ENCODE results near the gene ILF3. TPM values are rescaled to one million over a fixed set of nuclear protein-coding genes. Genes with fewer than 3 reads are reported as not detected.

Gene ILF3
- total and polyA plus RNA-seq, 2 experiments from 2014 or later: 573 to 616 TPM

DNA sequence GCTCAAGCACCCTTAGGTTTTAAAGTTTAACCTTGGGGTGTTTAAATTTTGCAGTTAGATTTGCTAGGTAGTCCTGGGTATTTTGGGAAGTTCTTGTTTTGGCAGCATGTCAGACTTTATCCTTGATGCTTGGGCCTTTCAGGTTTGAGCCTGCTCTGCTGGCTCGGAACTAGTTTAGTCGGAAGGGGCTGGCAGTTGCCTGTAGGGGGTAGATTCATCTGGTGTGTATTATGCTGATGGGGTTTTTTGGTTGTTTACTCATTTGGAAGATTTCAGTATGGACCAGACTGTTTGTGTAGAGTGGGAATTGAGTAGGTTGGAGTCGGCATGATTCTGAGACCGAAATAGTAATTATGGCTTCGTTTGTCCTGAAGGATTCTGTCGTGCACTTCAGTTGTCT is 15.1 kb downstream of the ILF3 start (continued):
- TF ChIP-seq, protein P1, sequence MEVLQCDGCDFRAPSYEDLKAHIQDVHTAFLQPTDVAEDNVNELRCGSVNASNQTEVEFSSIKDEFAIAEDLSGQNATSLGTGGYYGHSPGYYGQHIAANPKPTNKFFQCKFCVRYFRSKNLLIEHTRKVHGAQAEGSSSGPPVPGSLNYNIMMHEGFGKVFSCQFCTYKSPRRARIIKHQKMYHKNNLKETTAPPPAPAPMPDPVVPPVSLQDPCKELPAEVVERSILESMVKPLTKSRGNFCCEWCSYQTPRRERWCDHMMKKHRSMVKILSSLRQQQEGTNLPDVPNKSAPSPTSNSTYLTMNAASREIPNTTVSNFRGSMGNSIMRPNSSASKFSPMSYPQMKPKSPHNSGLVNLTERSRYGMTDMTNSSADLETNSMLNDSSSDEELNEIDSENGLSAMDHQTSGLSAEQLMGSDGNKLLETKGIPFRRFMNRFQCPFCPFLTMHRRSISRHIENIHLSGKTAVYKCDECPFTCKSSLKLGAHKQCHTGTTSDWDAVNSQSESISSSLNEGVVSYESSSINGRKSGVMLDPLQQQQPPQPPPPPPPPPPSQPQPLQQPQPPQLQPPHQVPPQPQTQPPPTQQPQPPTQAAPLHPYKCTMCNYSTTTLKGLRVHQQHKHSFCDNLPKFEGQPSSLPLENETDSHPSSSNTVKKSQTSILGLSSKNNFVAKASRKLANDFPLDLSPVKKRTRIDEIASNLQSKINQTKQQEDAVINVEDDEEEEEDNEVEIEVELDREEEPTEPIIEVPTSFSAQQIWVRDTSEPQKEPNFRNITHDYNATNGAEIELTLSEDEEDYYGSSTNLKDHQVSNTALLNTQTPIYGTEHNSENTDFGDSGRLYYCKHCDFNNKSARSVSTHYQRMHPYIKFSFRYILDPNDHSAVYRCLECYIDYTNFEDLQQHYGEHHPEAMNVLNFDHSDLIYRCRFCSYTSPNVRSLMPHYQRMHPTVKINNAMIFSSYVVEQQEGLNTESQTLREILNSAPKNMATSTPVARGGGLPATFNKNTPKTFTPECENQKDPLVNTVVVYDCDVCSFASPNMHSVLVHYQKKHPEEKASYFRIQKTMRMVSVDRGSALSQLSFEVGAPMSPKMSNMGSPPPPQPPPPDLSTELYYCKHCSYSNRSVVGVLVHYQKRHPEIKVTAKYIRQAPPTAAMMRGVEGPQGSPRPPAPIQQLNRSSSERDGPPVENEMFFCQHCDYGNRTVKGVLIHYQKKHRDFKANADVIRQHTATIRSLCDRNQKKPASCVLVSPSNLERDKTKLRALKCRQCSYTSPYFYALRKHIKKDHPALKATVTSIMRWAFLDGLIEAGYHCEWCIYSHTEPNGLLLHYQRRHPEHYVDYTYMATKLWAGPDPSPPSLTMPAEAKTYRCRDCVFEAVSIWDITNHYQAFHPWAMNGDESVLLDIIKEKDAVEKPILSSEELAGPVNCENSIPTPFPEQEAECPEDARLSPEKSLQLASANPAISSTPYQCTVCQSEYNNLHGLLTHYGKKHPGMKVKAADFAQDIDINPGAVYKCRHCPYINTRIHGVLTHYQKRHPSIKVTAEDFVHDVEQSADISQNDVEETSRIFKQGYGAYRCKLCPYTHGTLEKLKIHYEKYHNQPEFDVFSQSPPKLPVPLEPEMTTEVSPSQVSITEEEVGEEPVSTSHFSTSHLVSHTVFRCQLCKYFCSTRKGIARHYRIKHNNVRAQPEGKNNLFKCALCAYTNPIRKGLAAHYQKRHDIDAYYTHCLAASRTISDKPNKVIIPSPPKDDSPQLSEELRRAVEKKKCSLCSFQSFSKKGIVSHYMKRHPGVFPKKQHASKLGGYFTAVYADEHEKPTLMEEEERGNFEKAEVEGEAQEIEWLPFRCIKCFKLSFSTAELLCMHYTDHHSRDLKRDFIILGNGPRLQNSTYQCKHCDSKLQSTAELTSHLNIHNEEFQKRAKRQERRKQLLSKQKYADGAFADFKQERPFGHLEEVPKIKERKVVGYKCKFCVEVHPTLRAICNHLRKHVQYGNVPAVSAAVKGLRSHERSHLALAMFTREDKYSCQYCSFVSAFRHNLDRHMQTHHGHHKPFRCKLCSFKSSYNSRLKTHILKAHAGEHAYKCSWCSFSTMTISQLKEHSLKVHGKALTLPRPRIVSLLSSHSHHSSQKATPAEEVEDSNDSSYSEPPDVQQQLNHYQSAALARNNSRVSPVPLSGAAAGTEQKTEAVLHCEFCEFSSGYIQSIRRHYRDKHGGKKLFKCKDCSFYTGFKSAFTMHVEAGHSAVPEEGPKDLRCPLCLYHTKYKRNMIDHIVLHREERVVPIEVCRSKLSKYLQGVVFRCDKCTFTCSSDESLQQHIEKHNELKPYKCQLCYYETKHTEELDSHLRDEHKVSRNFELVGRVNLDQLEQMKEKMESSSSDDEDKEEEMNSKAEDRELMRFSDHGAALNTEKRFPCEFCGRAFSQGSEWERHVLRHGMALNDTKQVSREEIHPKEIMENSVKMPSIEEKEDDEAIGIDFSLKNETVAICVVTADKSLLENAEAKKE (CRISPR knock-in tag; IDR thresholded peaks at IDR 0.05): no peak

DNA sequence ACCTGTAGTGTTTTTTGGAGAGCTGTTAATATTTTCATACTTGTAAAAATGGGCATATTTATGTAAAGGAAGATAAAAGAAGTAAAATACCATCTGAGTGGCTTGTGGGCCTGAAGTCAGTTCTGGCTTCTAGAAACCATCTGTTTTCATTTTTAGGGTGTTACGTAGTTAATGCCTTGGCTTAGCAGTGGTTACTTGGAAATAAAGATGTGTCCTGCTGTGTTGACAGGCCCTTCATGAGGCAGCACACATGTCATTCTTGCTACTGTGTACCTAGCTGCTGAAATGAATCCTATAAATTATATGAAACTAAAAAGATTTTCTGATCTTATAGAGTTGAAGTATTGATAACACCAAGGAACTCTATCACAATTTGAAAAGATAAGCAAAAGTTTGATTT is 16.0 kb downstream of the ILF3 start:
- Mint-ChIP-seq H3K9me3 (no peaks in the 10 kb centered on the region), H3K4me1 (no peaks in the 10 kb centered on the region), H3K4me3 (no peak overlapping the region), H3K27ac (no peak overlapping the region), H3K36me3 (ENCODE audit: low read depth) (peaks cover 87% of the 10 kb centered on the region), H3K27me3 (ENCODE audit: insufficient read depth, low read depth, poor library complexity) (peaks cover 17% of the 10 kb centered on the region)
- Histone ChIP-seq H4K20me1 (replicated peaks; ENCODE audit: insufficient read depth) (peaks cover 95% of the 10 kb centered on the region), H3K4me2 (no peak overlapping the region), H3K9me2 (ENCODE audit: insufficient read depth) (no peaks in the 10 kb centered on the region), H3F3A (replicated peaks; ENCODE audit: low read depth) (peaks cover 72% of the 10 kb centered on the region), H3K36me3 (ENCODE audit: insufficient read depth) (peaks cover 65% of the 10 kb centered on the region), H3K4me1 (ENCODE audit: insufficient read depth) (no peaks in the 10 kb centered on the region; the same call in 1 of the 2 replicates), H3K27ac (ENCODE audit: low read depth) (no peak overlapping the region), H3K79me2 (replicated peaks; ENCODE audit: insufficient read depth) (peaks cover 100% of the 10 kb centered on the region), H3K27me3 (ENCODE audit: insufficient read depth) (no peaks in the 10 kb centered on the region), H3K4me3 (no peak overlapping the region), H2AFZ (no peak overlapping the region)
- no peak for ATAC-seq
- no peak for TF ChIP-seq EZH2phosphoT487 (IDR thresholded peaks at IDR 0.05; ENCODE audit: unreplicated experiment)
- TF ChIP-seq, protein P2, sequence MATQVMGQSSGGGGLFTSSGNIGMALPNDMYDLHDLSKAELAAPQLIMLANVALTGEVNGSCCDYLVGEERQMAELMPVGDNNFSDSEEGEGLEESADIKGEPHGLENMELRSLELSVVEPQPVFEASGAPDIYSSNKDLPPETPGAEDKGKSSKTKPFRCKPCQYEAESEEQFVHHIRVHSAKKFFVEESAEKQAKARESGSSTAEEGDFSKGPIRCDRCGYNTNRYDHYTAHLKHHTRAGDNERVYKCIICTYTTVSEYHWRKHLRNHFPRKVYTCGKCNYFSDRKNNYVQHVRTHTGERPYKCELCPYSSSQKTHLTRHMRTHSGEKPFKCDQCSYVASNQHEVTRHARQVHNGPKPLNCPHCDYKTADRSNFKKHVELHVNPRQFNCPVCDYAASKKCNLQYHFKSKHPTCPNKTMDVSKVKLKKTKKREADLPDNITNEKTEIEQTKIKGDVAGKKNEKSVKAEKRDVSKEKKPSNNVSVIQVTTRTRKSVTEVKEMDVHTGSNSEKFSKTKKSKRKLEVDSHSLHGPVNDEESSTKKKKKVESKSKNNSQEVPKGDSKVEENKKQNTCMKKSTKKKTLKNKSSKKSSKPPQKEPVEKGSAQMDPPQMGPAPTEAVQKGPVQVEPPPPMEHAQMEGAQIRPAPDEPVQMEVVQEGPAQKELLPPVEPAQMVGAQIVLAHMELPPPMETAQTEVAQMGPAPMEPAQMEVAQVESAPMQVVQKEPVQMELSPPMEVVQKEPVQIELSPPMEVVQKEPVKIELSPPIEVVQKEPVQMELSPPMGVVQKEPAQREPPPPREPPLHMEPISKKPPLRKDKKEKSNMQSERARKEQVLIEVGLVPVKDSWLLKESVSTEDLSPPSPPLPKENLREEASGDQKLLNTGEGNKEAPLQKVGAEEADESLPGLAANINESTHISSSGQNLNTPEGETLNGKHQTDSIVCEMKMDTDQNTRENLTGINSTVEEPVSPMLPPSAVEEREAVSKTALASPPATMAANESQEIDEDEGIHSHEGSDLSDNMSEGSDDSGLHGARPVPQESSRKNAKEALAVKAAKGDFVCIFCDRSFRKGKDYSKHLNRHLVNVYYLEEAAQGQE (IDR thresholded peaks at IDR 0.05; ENCODE audit: unreplicated experiment): no peak
- TF ChIP-seq POLR2AphosphoS5 (IDR thresholded peaks at IDR 0.05; ENCODE audit: low read depth): no peak
- TF ChIP-seq, protein P3, sequence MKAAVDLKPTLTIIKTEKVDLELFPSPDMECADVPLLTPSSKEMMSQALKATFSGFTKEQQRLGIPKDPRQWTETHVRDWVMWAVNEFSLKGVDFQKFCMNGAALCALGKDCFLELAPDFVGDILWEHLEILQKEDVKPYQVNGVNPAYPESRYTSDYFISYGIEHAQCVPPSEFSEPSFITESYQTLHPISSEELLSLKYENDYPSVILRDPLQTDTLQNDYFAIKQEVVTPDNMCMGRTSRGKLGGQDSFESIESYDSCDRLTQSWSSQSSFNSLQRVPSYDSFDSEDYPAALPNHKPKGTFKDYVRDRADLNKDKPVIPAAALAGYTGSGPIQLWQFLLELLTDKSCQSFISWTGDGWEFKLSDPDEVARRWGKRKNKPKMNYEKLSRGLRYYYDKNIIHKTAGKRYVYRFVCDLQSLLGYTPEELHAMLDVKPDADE (IDR thresholded peaks at IDR 0.05): no peak
- TF ChIP-seq CREB1 (CRISPR knock-in tag; IDR thresholded peaks at IDR 0.05; ENCODE audit: low read depth): no peak
- TF ChIP-seq ZNF114 (CRISPR knock-in tag; IDR thresholded peaks at IDR 0.05): no peak
- no peak for TF ChIP-seq JUNB (IDR thresholded peaks at IDR 0.05; ENCODE audit: unreplicated experiment)
- TF ChIP-seq, protein P4, sequence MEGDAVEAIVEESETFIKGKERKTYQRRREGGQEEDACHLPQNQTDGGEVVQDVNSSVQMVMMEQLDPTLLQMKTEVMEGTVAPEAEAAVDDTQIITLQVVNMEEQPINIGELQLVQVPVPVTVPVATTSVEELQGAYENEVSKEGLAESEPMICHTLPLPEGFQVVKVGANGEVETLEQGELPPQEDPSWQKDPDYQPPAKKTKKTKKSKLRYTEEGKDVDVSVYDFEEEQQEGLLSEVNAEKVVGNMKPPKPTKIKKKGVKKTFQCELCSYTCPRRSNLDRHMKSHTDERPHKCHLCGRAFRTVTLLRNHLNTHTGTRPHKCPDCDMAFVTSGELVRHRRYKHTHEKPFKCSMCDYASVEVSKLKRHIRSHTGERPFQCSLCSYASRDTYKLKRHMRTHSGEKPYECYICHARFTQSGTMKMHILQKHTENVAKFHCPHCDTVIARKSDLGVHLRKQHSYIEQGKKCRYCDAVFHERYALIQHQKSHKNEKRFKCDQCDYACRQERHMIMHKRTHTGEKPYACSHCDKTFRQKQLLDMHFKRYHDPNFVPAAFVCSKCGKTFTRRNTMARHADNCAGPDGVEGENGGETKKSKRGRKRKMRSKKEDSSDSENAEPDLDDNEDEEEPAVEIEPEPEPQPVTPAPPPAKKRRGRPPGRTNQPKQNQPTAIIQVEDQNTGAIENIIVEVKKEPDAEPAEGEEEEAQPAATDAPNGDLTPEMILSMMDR (conservative IDR thresholded peaks at IDR 0.05; ENCODE audit: low read depth in 2 of 2): no peak
- no peak for TF ChIP-seq EZH2 (IDR thresholded peaks at IDR 0.05; ENCODE audit: low read depth, unreplicated experiment)
- no peak for TF ChIP-seq NANOG (IDR thresholded peaks at IDR 0.05; ENCODE audit: borderline replicate concordance)
- TF ChIP-seq STAT1 (IDR thresholded peaks at IDR 0.05; ENCODE audit: unreplicated experiment): no peak
- DNase-seq (ENCODE audit: low spot score): no peak
